Measurements from ENCODE around the gene HOXC12. TPM values are rescaled to one million over a fixed set of nuclear protein-coding genes. Genes with fewer than 3 reads are reported as not detected.

The HOXC12 gene
- total and polyA plus RNA-seq, 2 of the 8 experiments (the other 6 are each of a cell fraction or from before 2014, with no cell fraction given) = not detected

GRCh38 chr12:53969588-53970259 lies 15.0 kb downstream of the HOXC12 start:
- DNase-seq (ENCODE audit: low read depth in 1 of 2, low spot score in 2 of 2) (no peak), FAIRE-seq (no peak)
- peaks cover 0 to 3% (median 0%) of the 10 kb centered on the region in 4 experiments; a peak in 2 of 8 replicates for H3K36me3 ChIP-seq (ENCODE audit: control insufficient read depth in 2 of 4, insufficient read depth in 4 of 4, low read length in 3 of 4)
- H3K23ac ChIP-seq (ENCODE audit: insufficient read length) = no peak overlapping the region
- peaks cover 99 to 100% (median 100%) of the 10 kb centered on the region in 4 experiments for H3K27me3 ChIP-seq (replicated peaks in 1 of 4; ENCODE audit: control insufficient read depth in 3 of 4, extremely low read depth in 1 of 4, insufficient read depth in 3 of 4, low read length in 3 of 4)
- H3K4me3 ChIP-seq (ENCODE audit: extremely low read depth in 1 of 4, insufficient read depth in 2 of 4, low read depth in 3 of 4, low read length in 4 of 4) = no peak overlapping the region
- H2BK12ac ChIP-seq (ENCODE audit: low read depth, low read length) = 0 out of 2 replicates have a peak overlapping the region, but pooled peaks have one; percentile 27
- H3K4ac ChIP-seq (replicated peaks; ENCODE audit: insufficient read length, low read depth, low read length) = no peak overlapping the region
- ChIA-PET CTCF (ENCODE audit: partially characterized antibody) (interaction anchor here (0.6 to 2.4 kb wide), 10 partner anchors 15 to 217 kb away, joined by 3 to 8 read pairs (median 3); partner anchors contain the start of genes CISTR, HOXC10 and HOXC5), POLR2A (ENCODE audit: partially characterized antibody) (interaction anchor here (1.1 kb wide), 2 partner anchors 16 to 44 kb away, joined by 3 read pairs; no protein-coding TSS in a partner anchor)
- H3K23me2 ChIP-seq (ENCODE audit: low read depth, low read length) = 0 out of 2 replicates have a peak, but pooled peaks cover 1% of the 10 kb centered on the region
- H3K4me2 ChIP-seq (ENCODE audit: insufficient read depth in 1 of 2, low read depth in 2 of 2, low read length in 2 of 2) = no peak overlapping the region
- H3K9me3 ChIP-seq (ENCODE audit: insufficient read depth in 2 of 2, low read depth in 1 of 2, low read length in 1 of 2) = 0 out of 4 replicates have a peak, but pooled peaks cover 0 to 2% of the 10 kb centered on the region in 2 experiments
- TF ChIP-seq SUZ12 (IDR thresholded peaks at IDR 0.05; ENCODE audit: low read length) = peak; percentile 91
- peak; percentile 81 for TF ChIP-seq EZH2 (IDR thresholded peaks at IDR 0.05; ENCODE audit: low read depth, low read length, severe bottlenecking)
- no peak for TF ChIP-seq NANOG (IDR thresholded peaks at IDR 0.05; ENCODE audit: insufficient read depth, low read depth, low read length, poor library complexity, severe bottlenecking)
- TF ChIP-seq PHF8 (conservative IDR thresholded peaks at IDR 0.05; ENCODE audit: low read depth, low read length) = no peak
- no peak for TF ChIP-seq CBX8 (IDR thresholded peaks at IDR 0.05; ENCODE audit: borderline replicate concordance, low read depth, low read length)
- H2BK5ac ChIP-seq (ENCODE audit: low read depth, low read length) = no peak overlapping the region
- H2AFZ ChIP-seq (ENCODE audit: low read length) = no peak overlapping the region
- H3K79me1 ChIP-seq (ENCODE audit: low read depth, low read length) = no peaks in the 10 kb centered on the region
- H2BK120ac ChIP-seq (replicated peaks; ENCODE audit: low read depth, low read length) = no peak overlapping the region
- WGBS, 2 experiments (ENCODE audit: extremely low coverage in 1 of 2, insufficient coverage in 1 of 2, insufficient read length in 1 of 2, insufficient replicate concordance in 2 of 2, low coverage in 1 of 2, low lambda C conversion rate in 2 of 2, missing lambda C conversion rate in 1 of 2) = 35% methylated on average over 12 of the region's 12 CpGs; no CpG with 5 or more reads in 1 of the 2 experiments
- no peak overlapping the region for H3K18ac ChIP-seq (ENCODE audit: extremely low read depth, low read length)
- no peak overlapping the region for H2BK20ac ChIP-seq (ENCODE audit: low read length)
- no peaks in the 10 kb centered on the region for H3K79me2 ChIP-seq (ENCODE audit: control insufficient read depth in 1 of 2, insufficient read depth in 2 of 2, low read length in 2 of 2)
- H3K27ac ChIP-seq (ENCODE audit: low read depth, low read length) = no peak overlapping the region
- no peak overlapping the region for H4K5ac ChIP-seq (ENCODE audit: insufficient read length, low read depth, low read length)
- H4K8ac ChIP-seq (ENCODE audit: extremely low read depth, insufficient read depth, low read length) = no peak overlapping the region
- H3K56ac ChIP-seq (replicated peaks; ENCODE audit: insufficient read length, low read depth, low read length) = no peak overlapping the region
- no peak overlapping the region for H2BK15ac ChIP-seq (ENCODE audit: low read length)
- H2AK5ac ChIP-seq (ENCODE audit: low read depth, low read length) = no peak overlapping the region
- H3K4me1 ChIP-seq (replicated peaks in 1 of 4; ENCODE audit: control insufficient read depth in 3 of 4, insufficient read depth in 4 of 4, low read length in 3 of 4) = peaks cover 0 to 8% (median 4%) of the 10 kb centered on the region in 4 experiments; a peak in 5 of 7 replicates
- no peak overlapping the region for H3K14ac ChIP-seq (ENCODE audit: insufficient read length)
- peaks cover 15 to 36% of the 10 kb centered on the region in 2 experiments for H4K20me1 ChIP-seq (replicated peaks in 1 of 2; ENCODE audit: control insufficient read depth in 1 of 2, insufficient read depth in 2 of 2, low read length in 2 of 2)
- no peak overlapping the region for H4K91ac ChIP-seq (replicated peaks; ENCODE audit: insufficient read length, low read length)
- H3K9ac ChIP-seq (replicated peaks in 1 of 4; ENCODE audit: extremely low read depth in 1 of 4, low read depth in 3 of 4, low read length in 3 of 4) = no peak overlapping the region

Measured in H1 (cell line).